ENCODE measurements around the gene TBC1D5.
"Not testable (repeated sequence)": the region's sequence is repeated elsewhere in the genome, so short reads cannot be mapped to it uniquely, and the experiment has no call there.

TBC1D5 gene

DNA sequence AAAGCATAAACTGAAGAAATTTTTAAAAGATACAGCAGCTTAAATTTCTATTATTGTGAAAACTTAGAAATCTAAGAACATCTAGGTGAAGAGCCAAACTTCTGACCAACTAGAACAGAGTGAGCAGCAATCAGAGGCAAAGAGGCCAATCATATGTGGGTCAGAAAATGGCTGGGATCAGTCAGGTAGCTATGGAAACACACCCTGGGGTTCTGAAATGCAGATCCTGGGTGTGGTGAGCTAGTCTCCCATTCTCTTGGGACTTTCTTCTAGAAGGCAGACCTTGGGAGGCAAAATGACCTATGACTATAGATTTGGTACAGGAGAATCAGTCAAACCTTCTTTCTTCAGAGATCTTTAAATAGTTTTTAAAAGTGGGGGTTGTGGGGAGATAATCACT, 385.8 kb downstream of the TBC1D5 start:
- DNase-seq (ENCODE audit: low read depth in 2 of 2) = no peak

DNA sequence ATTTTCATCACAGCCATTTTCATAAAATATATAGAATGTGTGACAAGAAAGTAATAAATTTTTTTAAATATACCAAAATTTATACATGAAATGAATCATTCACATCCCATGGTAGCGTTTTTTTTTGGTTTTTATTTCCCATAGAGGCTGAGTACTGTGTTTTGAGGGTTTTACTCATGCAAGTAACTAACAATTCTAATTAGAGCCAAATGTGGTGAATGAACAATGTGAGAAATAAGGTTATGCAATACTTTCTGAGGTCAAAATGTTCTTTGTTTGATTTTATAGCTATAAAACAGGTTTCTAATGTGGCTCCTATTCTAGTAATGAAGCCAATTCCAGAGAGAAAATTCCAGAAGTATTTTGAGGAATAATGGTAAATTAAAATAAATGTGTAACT, 386.8 kb downstream of the TBC1D5 start:
- DNase-seq (ENCODE audit: low read depth in 2 of 2) = no peak

DNA sequence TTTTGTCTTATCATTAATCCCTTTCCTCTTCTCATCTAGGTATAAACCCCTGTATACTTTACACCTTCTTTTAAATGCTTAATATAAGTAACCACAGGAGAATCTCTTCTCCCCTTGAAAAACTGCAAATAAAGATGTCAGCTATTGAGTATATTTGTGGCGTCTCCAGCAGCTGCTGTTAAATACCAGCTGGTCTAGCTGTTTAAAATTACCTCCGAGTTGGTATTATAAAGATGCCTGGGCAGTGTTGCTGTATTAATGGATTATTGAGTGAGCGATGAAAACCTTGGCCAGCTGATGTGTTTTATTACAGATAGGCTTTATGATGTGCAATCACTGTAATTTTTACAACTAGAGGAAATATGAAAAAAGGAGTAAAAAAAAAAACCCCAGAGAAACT, 388.1 kb downstream of the TBC1D5 start:
- DNase-seq (ENCODE audit: low read depth in 2 of 2) = no peak

DNA sequence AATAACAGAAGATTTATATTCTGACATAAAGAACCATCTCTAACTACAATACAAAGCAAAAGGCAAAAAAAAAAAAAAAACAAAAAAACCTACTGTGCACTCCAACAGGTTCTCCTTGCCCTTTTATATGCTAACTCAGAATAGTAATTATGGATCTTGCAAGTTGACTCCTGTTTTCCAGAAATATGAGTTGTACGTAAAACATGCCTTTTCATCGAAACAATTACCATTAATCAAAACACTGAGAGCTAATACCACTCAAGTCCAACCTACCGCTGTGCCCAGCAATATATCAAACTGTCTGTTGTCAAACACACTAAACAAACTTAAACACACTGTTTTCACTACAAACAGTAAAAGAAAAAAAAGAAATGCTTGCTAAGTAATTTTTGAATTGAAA, 389.8 kb downstream of the TBC1D5 start:
- DNase-seq (ENCODE audit: low read depth in 2 of 2) = no peak

DNA sequence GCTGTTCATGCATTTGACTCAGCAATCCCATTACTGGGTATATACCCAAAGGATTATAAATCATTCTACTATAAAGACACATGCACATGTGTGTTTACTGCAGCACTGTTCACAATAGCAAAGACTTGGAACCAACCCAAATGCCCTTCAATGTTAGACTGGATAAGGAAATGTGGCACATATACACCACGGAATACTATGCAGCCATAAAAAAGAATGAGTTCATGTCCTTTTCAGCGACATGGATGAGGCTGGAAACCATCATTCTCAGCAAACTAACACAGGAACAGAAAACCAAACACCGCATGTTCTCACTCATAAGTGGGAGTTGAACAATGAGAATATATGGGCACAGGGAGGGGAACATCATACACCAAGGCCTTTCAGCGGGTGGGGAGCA, 391.2 kb downstream of the TBC1D5 start:
- not testable (repeated sequence) for DNase-seq (ENCODE audit: low read depth in 2 of 2)

DNA sequence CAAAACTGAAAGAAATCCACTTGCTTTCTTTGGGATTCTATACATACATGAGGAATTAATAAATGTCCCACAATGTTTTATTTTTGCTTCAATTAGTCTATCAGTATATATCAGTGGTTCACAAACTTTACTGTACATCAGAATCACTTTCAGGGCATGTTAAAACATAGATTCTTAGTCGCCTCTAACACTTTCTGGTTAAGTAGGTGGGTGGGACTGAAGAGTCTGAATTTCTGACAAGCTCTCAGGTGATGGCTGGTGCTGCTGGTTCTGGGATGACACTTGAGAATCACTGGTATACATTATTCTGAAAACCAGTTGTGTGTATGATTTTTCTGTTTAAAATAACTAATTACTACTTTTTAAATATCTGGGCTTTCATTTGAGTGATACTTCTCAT, 393.3 kb downstream of the TBC1D5 start:
- DNase-seq (ENCODE audit: low read depth in 2 of 2) = no peak

DNA sequence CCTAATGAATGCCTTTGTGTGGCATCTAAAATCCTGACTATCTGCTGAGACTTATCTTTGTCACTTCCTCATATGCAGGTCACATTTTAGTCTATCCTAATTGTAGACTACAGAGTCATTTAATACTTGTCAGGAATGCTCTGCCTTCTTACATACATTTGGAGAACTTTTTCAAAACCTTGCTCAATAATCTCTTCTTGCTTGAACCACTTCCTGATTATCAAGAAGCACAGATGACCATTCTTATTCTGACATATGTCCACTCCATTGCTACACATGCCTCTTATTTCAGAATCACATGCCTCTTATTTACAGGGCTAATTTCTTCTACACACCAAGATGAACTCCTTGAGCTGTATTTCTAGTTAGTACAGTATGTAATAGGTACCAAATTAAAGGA, 400.3 kb downstream of the TBC1D5 start:
- DNase-seq (ENCODE audit: low read depth in 2 of 2) = no peak

DNA sequence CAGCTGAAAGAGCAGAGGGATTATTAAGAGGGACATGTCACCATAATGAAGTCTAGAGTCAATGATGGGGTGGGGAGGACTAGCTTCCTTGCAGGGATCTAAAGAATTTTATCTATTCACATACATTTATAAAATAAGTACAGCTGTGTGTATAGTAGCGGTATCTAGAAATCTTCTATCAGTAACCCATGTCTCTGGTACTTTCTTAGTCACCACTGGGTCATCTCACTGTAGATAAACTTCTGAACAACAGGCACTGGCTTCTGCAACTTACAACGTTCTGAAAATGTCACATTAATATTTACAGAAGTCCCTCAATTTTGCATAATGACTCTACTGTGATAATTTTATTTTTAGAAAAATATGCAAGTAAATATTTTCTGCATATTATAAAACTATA, 401.7 kb downstream of the TBC1D5 start:
- no peak for DNase-seq (ENCODE audit: low read depth in 2 of 2)

DNA sequence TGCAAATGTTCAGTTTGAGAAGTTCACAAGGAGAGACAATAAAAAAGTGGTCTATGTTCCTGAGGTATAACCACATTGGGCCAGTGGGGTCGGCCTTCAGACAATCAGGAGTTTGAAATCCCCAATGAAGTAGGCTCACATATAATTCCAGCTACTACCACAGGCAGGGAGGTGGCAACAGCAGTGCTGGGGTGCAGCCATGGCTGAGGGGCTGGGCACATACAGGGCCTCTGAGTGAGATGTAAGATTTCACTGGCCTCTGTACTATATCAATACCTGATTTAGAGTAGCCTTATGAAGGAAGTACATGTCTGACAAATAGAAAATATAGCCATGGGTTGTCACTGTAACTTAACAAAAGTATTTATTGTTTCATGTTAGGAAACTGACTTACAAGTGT, 402.2 kb downstream of the TBC1D5 start:
- no peak for DNase-seq (ENCODE audit: low read depth in 2 of 2)

DNA sequence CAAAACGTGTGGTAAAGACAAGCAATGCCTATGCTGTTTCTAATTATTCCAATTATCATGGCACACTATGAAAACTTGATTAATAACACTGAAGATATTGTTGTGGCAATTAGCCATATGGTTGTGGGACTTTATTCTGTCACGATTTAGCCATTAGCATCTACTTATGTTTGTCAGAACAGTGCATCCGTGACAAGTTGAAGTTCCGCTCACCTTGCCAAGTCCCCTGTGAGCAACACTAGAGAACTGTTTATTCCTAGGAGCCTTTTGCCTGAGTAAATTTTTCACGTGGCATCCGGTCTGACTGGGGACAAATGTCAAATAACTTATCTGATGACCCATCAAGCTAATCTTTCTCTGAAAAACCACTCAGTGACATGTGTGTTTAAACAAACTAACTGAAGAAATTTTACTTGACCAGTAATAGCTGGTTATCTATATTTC, 403.3 kb downstream of the TBC1D5 start:
- DNase-seq (ENCODE audit: low read depth in 2 of 2) = no peak

DNA sequence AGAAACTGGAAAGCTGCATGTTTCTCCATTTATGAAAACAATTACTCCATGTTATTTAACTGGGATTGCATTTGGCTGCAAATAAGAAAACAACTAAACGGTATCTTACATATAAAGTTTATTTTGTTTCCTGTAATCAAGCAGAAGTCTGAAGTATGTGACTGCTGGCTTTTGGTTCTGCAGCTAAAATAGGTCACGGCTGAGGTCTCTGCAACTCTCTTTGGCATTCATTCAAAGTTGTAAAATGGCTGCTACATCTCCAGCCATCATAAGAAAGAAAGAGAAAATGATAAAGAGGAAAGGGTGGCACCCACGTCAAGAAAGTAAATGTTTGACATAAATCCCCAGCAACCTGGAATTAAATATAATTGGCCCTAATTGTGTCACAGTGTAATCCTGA, 406.1 kb downstream of the TBC1D5 start:
- no peak for DNase-seq (ENCODE audit: low read depth in 2 of 2)

DNA sequence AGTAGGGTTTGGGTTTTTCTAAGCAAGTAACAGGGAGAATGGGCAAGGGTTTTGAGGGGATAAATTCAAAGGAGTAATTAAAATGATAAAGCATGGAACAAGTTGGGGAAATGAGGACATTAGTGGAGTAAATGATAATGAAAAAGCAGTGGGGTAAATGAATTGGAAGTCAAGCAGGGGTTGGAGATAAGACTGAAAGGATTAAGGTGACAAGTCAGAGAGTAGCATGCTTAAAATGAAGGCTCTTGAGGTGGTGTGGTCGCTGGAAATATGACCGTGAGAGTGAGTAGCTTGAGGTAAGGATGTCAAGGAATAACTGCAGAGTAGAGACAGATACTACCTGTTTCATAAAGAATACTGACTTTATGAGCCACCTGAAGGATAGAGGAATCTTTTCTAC, 408.5 kb downstream of the TBC1D5 start:
- no peak for DNase-seq (ENCODE audit: low read depth in 2 of 2)

DNA sequence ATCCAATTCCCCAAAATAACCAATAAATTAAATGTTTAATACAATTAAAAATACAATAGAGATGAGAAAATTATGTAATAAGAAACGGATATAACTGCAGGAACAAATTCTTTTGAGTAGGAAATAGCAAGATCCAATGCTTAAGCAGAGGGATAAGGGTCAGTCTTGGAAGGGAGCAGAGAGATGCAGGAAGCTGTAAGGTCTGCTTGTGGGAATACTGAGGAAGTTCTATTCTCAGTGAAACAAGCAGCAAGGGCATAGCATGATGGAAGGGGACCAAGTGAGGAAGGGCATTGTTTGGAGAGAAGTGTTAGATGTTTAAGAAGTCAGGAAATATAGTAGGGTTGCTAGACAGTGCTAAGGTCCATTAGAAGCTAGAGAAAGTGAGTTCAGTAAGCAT, 409.0 kb downstream of the TBC1D5 start:
- no peak for DNase-seq (ENCODE audit: low read depth in 2 of 2)

DNA sequence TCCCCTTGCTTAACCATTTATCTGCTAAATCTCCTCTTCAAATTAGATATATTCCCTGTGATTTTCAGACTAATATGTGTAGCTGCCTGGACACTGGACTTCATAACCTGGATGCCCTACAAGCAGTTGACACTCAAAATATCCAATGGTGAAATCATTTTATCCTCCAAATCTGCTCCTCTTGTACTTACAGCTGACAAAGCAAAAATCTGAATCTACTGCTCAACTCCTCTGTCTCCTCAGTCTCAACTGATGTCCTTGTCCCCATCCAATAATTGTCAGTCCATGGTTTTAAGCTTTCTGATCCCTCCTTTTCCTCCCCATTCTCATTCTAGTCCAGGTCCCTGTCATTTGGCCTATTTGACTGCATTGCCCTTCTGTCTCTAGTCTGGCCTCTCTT, 411.8 kb downstream of the TBC1D5 start:
- DNase-seq (ENCODE audit: low read depth in 2 of 2) = no peak

DNA sequence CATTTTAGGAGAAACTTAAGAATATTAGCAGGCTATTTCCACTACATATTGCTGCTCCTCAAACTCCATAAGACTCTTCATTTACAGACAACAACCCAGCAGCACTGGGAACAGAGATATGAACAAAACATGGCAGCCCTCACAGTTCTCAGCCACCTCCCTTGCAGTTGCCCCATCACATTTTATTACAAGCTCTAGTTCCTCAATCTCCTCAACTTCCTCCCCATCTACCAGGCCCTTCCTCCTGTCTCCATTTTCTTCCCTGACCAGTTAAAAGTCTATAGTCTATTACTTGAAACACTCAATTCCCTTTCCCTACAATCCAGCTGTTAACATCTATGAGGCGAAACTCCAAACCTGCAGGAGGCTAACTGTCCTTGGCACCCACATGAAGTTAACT, 412.5 kb downstream of the TBC1D5 start:
- DNase-seq (ENCODE audit: low read depth in 2 of 2) = no peak

DNA sequence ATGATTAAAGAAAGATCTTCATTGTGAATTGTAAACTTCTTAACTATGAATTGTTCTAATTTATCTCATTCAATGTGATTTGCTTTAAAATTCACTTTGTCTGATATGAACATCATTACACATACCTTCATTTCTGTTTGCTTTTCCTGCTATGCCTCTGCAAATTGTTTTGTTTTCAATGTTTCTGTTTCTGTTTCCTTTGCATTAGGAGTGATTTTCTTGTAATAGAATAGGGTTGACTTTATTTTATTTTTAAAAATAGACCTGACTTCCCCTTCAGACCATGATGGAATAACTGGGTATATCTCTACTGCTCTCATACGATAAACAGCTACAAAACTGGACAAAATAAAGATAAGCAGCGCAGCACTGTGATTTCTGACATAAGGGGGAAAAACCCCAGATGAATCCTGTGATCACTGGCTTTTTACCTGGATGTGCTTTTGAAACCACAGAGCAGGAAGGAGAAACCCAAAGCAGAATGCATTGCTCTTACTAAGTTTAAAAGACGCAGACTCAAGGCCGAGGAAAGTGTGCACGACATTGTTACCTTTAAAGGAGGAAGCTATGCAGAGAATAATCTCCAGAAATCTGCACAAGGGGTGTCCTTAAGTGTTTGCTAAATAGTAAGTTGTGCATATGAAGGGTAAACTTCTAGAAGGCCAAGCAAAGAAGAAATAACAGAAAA, 420.2 kb downstream of the TBC1D5 start:
- DNase-seq (ENCODE audit: low read depth in 2 of 2) = no peak

DNA sequence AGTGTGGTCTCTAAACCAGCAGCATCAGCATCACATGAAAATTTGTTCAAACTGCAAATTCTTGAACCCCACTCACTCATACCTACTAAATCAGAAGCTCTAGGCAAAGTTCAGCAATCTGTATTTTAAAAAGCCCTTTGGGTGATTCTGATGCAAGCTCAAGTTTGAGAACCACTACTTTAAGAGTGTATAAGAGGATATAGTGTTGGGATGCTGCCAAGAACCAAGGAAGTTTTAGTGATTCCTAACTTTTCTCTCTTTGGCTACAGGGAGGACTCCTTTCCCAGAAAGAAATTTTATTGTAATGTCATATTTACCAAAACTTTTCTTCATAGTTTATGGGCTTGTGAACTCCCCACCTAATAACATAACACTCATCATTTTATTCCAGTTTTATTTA, 422.2 kb downstream of the TBC1D5 start:
- DNase-seq (ENCODE audit: low read depth in 2 of 2) = no peak

DNA sequence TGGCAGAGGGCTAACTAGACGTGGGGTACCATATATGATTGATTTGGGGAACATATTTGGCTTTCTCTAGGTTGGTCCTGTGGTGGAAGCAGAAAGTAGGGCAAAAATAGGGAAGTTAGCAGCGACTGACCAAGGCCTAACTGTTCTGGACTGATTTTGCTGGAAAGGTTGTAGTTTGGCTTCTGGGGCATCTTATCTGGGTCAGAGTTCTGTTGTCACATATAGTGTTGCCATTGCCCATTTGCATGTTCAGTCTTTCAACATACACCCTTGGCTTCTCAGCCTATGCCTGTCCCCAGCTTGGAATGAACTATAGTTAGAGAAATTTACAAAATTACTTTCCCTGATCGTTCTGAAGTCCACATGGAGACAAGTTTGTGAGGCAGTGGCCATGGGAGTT, 426.5 kb downstream of the TBC1D5 start:
- no peak for DNase-seq (ENCODE audit: low read depth in 2 of 2)

DNA sequence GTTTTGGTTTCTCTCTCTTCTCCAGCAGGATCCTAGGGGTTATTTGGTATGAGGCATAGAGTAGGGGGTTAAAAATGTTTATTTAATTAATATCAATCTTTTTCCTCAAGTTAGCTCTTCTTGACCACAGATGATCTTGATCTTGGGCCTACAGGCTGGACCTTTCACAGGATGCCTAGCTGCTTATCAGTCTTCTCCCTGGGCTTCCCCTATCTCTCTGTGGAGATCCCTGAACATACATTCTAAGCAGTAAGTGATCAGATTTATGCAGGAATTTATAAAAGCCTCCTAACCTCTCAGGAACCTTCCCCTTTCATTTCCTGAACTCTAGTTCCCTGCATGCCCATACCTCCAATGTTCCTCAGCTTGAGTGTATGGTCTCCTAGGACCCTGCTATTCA, 428.3 kb downstream of the TBC1D5 start:
- no peak for DNase-seq (ENCODE audit: low read depth in 2 of 2)

DNA sequence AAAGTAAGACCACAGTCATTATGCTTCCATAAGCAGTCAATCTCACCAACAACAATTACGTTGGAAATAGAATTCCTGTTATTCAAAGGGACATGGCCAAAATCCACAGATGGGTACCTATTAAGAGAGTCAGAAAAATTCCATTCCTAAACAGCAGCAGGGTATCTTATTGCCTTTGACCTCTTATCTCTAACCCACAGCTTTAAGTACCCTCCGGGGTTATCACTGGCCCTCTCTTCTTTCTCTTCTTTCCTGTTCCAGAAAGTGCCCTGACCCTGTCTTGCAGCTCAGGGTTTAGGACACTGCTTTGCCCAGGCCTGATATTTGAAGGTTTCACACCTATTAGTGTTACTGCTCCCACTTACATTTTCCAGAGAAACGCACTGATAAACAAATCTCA, 428.7 kb downstream of the TBC1D5 start:
- DNase-seq (ENCODE audit: low read depth in 2 of 2) = no peak

DNA sequence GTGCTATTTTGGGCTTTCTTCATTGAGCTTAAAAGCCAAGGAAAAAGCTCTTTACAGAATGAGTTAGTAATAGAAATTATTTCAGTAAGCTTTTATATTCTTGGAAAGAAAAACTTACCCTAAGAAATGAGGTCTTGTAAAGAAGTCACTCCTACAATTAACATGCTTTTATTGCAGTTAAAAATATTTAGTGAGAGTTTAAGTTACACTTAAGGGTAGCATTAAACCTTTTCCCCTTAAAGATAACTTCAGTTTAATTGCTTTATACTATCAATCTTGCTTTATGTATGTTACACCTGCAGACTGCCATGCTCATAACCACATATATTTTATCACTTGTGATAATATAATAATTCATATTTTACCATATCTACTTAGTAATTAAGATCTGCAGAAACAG, 431.4 kb downstream of the TBC1D5 start:
- DNase-seq (ENCODE audit: low read depth in 2 of 2) = no peak

DNA sequence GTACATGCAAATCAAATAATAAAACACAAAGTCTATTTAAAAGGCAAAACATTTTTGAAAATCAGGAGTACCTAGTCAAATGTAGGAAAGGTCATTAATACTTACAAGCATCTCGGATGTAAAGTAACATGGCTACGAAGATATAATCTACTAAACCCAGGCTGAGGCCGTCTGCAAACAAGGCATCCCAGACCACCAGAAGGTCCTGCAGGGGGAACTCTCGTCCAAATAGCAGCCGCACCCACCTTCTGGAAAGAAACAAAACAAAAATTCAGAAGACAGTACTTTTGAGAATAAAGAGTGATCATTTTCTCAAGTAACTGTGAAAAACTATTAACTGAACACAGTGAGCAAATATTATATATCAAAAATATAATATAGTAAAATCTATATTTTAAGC, 434.5 kb downstream of the TBC1D5 start:
- no peak for DNase-seq (ENCODE audit: low read depth in 2 of 2)

DNA sequence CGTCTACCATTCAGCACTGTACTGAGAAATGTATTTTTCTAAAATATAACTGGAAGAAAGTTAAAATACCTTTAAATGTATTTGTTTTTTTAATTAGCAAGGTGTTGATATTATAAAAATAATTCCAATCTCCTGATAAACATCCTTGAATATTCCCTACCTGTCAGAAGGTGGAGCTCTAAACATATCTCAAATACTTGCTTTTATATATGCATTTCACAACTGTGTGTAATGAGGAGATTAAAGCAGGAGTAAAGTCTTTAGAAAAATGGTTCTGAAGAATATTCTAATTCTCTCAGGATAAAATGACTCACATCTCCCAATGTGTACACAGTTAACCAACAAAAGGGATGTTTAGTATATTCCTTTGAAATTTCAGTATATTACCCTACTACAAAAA, 434.9 kb downstream of the TBC1D5 start:
- DNase-seq (ENCODE audit: low read depth in 2 of 2) = no peak

DNA sequence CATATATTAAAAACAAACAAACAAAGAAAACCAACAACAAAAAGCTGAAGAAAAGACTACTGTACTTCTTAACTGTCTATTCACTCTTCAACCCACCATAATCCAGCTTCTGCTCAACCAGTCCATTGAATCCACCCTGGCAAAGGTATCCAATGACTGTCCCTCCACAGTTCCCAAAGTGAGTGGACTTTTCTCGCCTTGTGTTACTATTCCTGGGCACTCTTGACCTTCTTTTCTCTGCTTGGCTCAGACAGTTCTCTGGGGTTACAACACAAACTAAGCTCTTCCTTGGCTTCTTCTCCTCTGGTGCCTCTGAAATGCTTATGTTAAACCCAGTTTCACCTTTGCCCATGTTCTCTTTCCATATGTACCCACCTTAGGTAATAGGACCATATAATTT, 437.5 kb downstream of the TBC1D5 start:
- DNase-seq (ENCODE audit: low read depth in 2 of 2) = no peak

All from stimulated activated CD8-positive, alpha-beta memory T cell treated with anti-CD3 and anti-CD28 coated beads, Interleukin-7, amount 100 ng/mL, for 4 hours (primary cell).